GM12873 (cell line): ENCODE results near the gene SLC1A5.

Experiments
- TF ChIP-seq, protein P1 (sequence below): IDR thresholded peaks from 2 replicates; pipeline ENCODE4 v1.5.1; 2012; ENCODE audit warnings: low read depth, mild to moderate bottlenecking, moderate library complexity, low read length, control low read depth; ENCODE audit not compliant: insufficient read depth; ENCODE audit errors: missing control alignments

Gene SLC1A5

GRCh38 chr19:46728208-46728607 lies 60.2 kb downstream of the SLC1A5 start:
- TF ChIP-seq, protein P1, sequence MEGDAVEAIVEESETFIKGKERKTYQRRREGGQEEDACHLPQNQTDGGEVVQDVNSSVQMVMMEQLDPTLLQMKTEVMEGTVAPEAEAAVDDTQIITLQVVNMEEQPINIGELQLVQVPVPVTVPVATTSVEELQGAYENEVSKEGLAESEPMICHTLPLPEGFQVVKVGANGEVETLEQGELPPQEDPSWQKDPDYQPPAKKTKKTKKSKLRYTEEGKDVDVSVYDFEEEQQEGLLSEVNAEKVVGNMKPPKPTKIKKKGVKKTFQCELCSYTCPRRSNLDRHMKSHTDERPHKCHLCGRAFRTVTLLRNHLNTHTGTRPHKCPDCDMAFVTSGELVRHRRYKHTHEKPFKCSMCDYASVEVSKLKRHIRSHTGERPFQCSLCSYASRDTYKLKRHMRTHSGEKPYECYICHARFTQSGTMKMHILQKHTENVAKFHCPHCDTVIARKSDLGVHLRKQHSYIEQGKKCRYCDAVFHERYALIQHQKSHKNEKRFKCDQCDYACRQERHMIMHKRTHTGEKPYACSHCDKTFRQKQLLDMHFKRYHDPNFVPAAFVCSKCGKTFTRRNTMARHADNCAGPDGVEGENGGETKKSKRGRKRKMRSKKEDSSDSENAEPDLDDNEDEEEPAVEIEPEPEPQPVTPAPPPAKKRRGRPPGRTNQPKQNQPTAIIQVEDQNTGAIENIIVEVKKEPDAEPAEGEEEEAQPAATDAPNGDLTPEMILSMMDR = no peak

- TF ChIP-seq, protein P1 = no peak
These were observed 60.6 kb downstream of the SLC1A5 start for GRCh38 chr19:46727757-46728156.

GRCh38 chr19:46726971-46727501 lies 61.4 kb downstream of the SLC1A5 start:
- TF ChIP-seq, protein P1 = no peak

GRCh38 chr19:46726551-46726950 lies 61.8 kb downstream of the SLC1A5 start:
- TF ChIP-seq, protein P1 = no peak

- TF ChIP-seq, protein P1 = no peak
These were observed 62.5 kb downstream of the SLC1A5 start for GRCh38 chr19:46725859-46726393.

GRCh38 chr19:46725036-46725820 lies 63.2 kb downstream of the SLC1A5 start:
- TF ChIP-seq, protein P1 = no peak
